ENCODE data around the gene ZFPL1.

The ZFPL1 gene

GRCh38 chr11:65059959-65060824 lies 23.8 kb upstream of the ZFPL1 start:
- DNase-seq (ENCODE audit: low spot score) = no peak

DNA sequence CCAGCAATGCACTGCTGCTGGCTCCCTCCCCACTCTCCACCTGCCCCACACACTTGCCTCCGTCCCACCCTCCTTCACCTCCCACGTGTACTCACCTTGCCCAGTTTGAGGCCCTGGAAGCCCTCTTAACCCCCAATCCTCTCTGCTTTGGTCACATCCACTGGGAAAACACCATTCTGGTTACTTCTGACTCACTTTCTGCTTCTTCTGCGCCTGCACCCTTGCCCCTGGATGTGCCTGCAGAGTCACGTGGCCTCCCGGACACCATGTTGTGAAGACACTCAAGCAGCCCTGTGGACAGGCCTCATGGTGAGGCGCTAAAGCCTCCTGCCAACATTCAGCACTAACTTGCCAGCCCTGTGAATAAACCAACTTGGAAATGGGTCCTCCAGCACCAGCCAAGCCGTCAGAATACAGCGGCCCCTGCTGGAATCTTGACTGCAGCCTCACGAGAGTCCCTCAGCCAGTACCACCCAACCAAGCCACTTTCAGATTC lies 23.1 kb upstream of the ZFPL1 start:
- DNase-seq (ENCODE audit: low spot score) = no peak

GRCh38 chr11:65063532-65063931 lies 20.5 kb upstream of the ZFPL1 start:
- no peak for DNase-seq (ENCODE audit: low spot score)

DNA sequence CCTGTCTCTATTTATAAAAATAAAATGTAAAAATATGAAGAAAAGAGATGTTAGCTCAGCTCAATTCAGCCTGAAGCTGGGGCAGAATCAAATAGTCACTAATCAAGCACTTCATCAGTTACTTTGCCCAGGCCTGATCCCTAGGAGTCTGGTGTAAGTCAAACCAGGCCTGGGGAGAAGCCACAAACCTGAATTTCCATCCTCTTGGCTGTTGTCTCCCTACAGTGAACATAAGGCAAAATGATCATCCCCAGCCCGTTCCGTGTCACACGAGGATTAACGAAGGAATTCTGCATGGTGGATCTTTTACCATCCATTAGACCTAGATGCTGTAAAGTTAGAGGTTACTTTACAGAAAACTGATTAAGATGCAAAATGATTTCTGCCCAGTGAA lies 19.2 kb upstream of the ZFPL1 start:
- no peak for DNase-seq (ENCODE audit: low spot score)

GRCh38 chr11:65065851-65066250 lies 18.2 kb upstream of the ZFPL1 start:
- DNase-seq (ENCODE audit: low spot score) = no peak

DNA sequence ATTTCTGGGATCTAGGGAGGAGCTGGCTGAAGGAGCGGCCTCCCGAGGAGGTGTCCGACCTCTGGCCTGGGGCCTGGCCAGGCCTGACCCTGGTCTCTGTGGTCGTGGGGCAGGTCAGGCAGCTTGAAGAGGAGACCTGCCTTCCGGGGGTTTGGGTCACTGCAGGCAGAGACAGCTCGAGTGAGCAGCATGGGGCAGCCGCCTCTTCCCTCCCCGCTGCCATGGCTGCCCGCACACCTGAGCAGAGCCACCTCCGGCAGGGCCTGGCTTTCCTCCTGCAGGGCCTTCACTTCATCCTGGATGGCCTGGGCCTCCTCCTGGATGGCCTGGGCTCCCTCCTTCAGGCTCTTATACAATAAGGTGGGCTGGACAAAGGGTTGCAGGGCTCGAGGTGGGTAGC lies 17.7 kb upstream of the ZFPL1 start:
- no peak for DNase-seq (ENCODE audit: low spot score)

- no peak for DNase-seq (ENCODE audit: low spot score)
These were observed 17.2 kb upstream of the ZFPL1 start for GRCh38 chr11:65066805-65067291.

DNA sequence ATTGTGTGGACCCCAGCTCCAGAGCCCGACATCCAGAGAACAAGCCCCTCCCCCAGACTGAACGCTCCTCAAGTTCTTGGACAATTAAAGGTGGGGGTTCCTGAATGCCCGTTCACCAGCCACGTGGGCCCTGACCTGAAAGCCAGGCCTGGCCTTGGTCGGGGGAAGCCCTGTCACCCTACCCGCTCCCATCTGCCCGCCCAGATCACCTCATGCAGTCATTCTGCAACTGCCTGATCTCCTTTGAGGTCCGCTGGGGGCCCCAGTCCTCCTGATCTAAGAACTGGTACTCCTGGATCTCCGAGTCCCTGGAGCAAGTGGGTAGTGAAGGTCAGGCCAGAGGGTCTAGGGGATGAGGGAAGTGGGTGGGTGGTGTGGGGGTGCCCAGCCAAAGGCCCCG lies 16.6 kb upstream of the ZFPL1 start:
- no peak for DNase-seq (ENCODE audit: low spot score)

DNA sequence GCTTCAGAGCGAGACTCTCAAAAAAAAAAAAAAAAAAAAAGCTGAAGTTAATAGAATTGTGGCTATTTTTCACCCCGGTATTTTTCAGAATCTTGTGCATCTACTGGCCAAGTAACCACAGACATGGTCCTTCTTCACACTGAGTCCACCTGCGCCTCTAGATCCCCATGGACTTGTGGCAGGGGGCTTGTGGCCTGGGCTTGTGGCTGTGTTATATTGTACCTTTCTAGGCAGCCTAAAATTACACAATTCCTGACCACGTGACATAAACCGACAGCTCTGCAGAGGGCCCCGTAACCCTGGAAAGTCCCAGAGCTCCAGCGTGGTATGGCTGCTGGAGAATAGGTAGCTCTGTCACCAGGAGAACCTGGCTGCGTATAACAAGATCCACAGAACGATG lies 14.8 kb upstream of the ZFPL1 start:
- DNase-seq (ENCODE audit: low spot score) = peak; percentile 35

GRCh38 chr11:65071907-65072630 lies 12.0 kb upstream of the ZFPL1 start:
- DNase-seq (ENCODE audit: low spot score) = no peak

GRCh38 chr11:65072631-65072966 lies 11.4 kb upstream of the ZFPL1 start:
- DNase-seq (ENCODE audit: low spot score) = no peak

- no peak for DNase-seq (ENCODE audit: low spot score)
These were observed 6.6 kb upstream of the ZFPL1 start for GRCh38 chr11:65077451-65077850.

DNA sequence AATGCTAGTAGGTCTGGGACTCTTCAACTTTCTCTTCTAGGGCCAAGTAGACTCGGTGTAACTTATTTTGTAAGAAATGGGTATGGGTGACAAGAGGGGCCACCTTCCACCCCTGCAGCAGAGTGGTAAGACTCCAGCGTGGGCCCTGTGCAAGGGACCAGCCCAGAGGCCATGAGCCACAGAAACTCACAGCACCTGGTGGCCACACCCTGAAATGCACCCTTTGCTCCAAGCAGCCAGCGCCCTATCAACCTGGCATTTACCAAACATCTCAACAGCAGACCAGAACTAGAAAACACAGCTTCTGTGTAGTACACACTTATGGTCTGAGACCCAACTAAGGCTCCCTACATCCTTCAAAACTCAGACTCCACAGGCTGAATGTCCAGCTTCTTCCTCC lies 5.9 kb upstream of the ZFPL1 start:
- DNase-seq (ENCODE audit: low spot score) = peak; percentile 66

DNA sequence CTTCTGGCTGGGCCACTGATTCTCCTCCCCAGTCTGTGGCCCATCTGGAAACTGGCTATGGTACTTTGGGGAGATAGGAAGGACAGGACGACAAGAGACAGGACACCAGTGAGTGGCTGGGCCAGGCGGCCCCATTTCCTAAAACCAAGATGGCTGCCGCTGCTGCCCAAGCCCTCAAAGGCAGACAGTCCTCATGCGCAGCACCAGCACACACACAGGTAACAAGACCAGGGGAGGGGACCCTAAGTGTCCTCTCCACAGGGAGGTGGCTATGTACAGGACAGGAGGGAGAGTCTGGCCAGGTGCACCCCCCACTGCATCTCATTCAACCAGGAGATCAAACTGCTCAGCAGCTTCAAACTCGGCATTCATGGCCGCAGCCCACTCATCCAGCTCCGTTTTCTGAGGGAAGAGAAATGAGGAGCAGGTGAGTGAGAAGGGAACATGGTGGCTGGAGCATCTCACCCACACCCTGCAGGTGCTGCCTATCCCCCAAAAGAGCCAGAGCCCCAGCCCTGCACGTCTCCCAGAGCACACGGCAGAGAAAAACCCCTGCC lies 5.2 kb upstream of the ZFPL1 start:
- DNase-seq (ENCODE audit: low spot score) = no peak

GRCh38 chr11:65083134-65083833 lies 738 bp upstream of the ZFPL1 start:
- DNase-seq (ENCODE audit: low spot score) = no peak

DNA sequence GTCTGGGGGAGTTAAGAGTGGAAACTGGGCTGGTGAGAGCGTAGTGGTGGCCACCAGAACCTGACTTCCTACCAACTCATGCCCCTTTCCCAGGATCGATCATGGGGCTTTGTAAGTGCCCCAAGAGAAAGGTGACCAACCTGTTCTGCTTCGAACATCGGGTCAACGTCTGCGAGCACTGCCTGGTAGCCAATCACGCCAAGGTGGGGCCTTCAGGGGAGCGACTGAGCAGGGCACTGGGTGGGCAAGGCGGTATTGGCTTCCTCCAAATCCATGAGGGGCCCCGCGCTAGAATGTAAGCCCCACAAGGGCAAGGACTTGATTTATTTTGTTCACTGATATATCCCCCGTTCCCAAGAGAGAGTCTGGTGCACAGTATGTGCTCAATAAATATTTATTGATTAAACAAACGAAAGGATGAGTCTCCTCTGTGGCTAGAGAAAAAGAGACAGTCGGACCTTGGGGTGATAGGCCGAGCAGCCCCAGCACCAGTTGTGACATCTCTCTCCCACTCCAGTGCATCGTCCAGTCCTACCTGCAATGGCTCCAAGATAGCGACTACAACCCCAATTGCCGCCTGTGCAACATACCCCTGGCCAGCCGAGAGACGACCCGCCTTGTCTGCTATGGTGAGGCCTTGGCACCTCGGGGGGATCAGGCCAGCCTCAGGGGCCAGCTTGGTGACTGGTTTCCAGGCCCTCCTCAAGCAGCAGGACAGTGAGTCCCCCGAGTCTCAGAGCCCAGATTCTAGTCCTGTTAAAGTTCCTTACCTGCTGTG lies 765 bp downstream of the ZFPL1 start:
- no peak for DNase-seq (ENCODE audit: low spot score)

GRCh38 chr11:65085446-65085845 lies 1.4 kb downstream of the ZFPL1 start:
- no peak for DNase-seq (ENCODE audit: low spot score)

DNA sequence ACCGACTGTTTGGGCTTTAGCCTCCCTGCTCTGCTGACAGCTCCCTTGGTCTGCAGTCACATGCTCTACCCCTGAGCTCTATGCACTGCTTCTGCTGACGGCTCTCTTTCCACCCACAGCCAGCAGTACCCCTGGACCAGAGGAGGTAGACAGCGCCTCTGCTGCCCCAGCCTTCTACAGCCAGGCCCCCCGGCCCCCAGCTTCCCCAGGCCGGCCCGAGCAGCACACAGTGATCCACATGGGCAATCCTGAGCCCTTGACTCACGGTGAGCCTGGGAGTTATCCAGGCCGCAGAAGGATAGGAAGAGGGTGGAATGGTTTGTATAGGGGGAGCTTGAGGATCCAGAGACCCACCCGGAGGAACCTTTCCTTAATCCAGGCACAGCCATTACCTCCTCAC lies 2.8 kb downstream of the ZFPL1 start:
- no peak for DNase-seq (ENCODE audit: low spot score)

GRCh38 chr11:65087216-65087615 lies 3.2 kb downstream of the ZFPL1 start:
- DNase-seq (ENCODE audit: low spot score) = no peak

DNA sequence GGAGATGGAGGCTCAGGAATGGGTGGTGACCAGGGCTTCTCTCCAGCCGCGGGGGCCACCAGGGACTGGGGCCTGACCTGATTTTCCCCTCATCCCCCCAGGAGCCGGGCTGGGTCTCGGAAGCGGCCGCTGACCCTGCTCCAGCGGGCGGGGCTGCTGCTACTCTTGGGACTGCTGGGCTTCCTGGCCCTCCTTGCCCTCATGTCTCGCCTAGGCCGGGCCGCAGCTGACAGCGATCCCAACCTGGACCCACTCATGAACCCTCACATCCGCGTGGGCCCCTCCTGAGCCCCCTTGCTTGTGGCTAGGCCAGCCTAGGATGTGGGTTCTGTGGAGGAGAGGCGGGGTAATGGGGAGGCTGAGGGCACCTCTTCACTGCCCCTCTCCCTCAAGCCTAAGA lies 3.8 kb downstream of the ZFPL1 start:
- DNase-seq (ENCODE audit: low spot score) = no peak

- no peak for DNase-seq (ENCODE audit: low spot score)
These were observed 5.6 kb downstream of the ZFPL1 start for GRCh38 chr11:65089621-65090020.

DNA sequence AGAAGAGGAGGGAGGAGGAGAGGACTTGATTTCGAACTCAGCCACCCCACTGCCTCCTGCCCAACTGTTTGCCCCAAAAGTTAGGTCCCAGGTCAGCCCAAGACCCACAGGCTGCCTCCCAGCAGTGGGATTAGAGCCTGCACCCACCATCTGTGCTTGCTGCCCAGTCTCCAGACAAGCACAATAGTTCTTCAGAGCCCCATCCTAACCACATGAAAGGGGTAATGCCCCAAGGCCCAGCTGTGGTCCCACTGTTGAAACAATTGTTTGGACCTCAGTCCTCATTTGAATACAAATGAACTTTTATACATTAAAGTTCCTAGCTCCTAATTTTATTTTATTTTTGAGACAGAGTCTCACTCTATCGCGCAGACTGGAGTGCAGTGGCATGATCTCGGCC lies 6.6 kb downstream of the ZFPL1 start:
- DNase-seq (ENCODE audit: low spot score) = no peak

Data from HuH-7 (cell line).